Upper lobe of left lung (tissue), 4 donors: Measurements from ENCODE around the gene RHOG.

ENCODE experiments used
- POLR2A ChIP-seq, 4 donors: fragments of 450-650 bp; IDR thresholded peaks; one replicate each; pipeline ENCODE4 v1.5.1; 2016 to 2017; ENCODE audit warnings: antibody characterized with exemption in 4 of 4, mild to moderate bottlenecking in 2 of 4
- TF ChIP-seq, protein P1 (sequence below), 6 experiments: fragments of 450-650 bp in 4 of 6; fragments of 200-600 bp in 2 of 6; sonication (generic) in 2 of 6; IDR thresholded peaks; one replicate each; pipeline ENCODE4 v1.5.1; 2016 to 2019; ENCODE audit warnings: antibody characterized with exemption in 6 of 6

DNA sequence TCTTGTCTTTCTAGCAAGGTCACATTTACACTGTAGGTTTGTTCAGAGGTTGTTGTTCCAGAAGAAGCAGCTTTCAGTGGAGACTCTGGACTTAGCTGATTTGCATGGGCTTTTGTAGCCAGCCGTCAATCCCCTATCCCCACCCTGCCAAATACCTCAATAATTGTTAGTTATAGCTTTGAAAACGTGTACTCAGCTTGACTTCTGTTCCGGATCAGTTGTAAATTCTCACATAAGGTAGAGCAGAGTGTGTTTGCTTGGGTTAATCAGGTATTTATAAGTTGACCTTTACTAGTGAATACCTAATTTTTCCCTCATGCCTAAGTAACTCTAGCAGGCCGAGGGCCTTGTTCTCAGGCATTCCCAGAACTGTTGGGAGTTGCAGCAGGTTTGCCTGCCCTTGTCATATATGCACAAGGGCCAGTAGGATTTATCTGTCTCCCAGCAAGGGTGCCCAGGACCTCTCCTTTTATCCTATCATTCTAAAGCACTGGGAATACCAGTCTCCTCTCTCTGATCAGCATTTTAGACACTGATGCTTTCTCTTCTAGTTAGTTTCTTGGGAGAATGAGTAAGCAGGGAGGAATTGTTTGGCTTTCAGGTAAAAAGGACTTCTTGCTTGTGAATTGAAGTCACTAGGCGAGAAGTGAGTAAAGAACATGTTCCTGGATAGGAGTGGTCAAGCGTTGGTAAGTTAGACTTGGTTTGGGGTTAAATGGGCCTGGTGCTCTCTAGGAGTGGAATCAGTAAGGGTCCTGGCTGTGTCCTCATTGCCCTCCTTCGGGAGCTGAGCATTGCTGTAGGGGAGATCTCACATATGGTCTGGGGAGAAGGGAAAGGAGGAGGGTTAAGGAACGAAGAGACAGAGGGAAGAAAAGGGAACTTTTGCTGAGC is 36.9 kb upstream of the RHOG start:
- TF ChIP-seq, protein P1, sequence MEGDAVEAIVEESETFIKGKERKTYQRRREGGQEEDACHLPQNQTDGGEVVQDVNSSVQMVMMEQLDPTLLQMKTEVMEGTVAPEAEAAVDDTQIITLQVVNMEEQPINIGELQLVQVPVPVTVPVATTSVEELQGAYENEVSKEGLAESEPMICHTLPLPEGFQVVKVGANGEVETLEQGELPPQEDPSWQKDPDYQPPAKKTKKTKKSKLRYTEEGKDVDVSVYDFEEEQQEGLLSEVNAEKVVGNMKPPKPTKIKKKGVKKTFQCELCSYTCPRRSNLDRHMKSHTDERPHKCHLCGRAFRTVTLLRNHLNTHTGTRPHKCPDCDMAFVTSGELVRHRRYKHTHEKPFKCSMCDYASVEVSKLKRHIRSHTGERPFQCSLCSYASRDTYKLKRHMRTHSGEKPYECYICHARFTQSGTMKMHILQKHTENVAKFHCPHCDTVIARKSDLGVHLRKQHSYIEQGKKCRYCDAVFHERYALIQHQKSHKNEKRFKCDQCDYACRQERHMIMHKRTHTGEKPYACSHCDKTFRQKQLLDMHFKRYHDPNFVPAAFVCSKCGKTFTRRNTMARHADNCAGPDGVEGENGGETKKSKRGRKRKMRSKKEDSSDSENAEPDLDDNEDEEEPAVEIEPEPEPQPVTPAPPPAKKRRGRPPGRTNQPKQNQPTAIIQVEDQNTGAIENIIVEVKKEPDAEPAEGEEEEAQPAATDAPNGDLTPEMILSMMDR (IDR thresholded peaks at IDR 0.05), result no peak
- TF ChIP-seq POLR2A (IDR thresholded peaks at IDR 0.05), result no peak
